Rectal smooth muscle tissue (tissue), 1 donor: ENCODE measurements around the gene TBX1.

Source experiments
- H3K27ac ChIP-seq: one replicate; pipeline ENCODE4 v1.7.0; 2013; ENCODE audit warnings: low read depth, low read length, inconsistent platforms
- H3K27me3 ChIP-seq: one replicate; pipeline ENCODE4 v1.7.0; 2013; ENCODE audit warnings: low read length; ENCODE audit not compliant: control insufficient read depth, insufficient read depth
- H3K36me3 ChIP-seq: one replicate; pipeline ENCODE4 v1.7.0; 2013; ENCODE audit warnings: low read length; ENCODE audit not compliant: control insufficient read depth, insufficient read depth
- H3K4me1 ChIP-seq: one replicate; pipeline ENCODE4 v1.7.0; 2013; ENCODE audit warnings: low read length; ENCODE audit not compliant: control insufficient read depth, insufficient read depth
- H3K4me3 ChIP-seq: one replicate; pipeline ENCODE4 v1.7.0; 2013; ENCODE audit warnings: low read length
- H3K9ac ChIP-seq: one replicate; pipeline ENCODE4 v1.7.0; 2013; ENCODE audit warnings: low read length

The TBX1 gene

GRCh38 chr22:19761725-19762567 is 1.4 kb downstream of the TBX1 start:
- Histone ChIP-seq H3K4me1 (no peaks in the 10 kb centered on the region), H3K27ac (no peak overlapping the region), H3K4me3 (no peak overlapping the region), H3K9ac (no peak overlapping the region), H3K36me3 (no peaks in the 10 kb centered on the region), H3K27me3 (peaks cover 51% of the 10 kb centered on the region)

DNA sequence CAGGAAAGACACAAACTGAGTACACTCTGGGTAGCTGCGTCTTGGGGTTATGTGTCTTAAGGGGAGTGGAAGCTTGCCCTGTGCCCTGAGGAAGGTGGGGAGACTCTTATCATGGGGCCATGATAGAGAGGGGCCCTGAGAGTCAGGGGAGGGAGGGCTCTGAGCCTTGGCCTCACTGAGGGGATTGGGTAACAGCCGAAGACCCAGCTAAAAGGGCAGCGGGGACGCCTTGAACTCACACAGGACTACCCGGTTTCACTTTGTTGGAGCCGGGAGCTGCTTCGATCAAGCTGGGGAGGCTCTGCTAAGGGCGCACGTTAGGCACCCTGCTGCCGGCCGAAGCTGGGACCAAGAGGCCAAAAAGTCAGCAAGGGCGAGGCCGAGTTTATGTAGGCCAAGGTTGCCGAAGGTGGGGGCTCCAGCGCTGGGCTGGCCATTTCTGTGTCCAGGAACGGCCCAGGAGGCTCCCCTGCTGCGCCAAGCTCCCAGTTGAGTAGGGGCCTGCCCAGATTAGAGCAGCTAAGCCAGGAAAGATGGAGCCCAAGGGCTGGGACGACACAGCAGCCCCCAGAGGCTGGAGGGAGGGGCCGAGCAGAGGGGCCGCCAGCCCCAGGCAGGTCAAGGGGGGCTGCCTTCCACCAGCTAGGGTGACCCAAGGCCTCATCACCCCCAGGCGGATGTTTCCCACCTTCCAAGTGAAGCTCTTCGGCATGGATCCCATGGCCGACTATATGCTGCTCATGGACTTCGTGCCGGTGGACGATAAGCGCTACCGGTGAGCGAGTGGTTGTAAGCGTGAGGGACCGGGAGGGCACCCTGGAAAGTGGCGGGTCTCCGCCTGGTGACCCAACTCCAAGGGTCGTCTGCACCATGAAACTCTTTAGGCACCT is 2.2 kb downstream of the TBX1 start:
- H3K27me3 ChIP-seq: peaks cover 51% of the 10 kb centered on the region
- no peak overlapping the region for H3K9ac ChIP-seq

DNA sequence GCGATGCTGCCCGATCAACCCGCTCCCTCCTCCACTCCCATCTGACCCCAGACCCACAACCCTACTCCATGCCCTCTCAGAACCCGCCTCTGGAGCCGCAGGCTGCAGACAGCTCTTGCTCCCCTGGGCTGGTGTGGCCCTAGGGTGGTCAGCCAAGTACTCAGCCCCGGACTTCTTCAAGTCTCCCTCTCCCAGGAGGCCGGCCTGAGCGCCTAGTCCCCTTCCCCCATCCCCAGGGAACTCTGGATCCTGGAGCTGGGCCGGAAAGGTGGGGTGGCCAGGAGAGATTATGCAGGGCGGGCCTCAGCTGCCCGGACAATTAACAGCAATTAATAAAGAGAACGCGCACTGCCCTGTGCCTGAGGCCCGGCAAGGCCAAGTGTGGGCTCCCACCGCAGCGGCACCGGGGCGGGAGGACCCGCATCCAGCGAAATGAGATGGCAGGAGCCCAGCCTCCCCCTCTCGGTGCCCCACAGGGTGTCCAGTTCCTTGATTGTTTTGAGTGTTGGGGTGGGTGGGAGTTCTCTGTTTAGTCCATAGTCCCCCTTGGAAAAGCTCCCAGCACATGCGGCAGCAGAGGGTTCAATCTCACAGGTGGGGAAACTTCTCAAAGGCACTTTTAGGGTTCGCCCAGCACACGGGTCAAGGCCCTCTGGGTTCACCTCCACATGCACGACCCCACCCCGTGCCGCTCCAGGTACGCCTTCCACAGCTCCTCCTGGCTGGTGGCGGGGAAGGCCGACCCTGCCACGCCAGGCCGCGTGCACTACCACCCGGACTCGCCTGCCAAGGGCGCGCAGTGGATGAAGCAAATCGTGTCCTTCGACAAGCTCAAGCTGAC is 3.1 kb downstream of the TBX1 start:
- Histone ChIP-seq H3K4me1 (no peaks in the 10 kb centered on the region), H3K36me3 (no peaks in the 10 kb centered on the region), H3K27ac (no peak overlapping the region), H3K9ac (no peak overlapping the region), H3K27me3 (peaks cover 54% of the 10 kb centered on the region), H3K4me3 (no peak overlapping the region)

More for the DNA sequence above, 2.2 kb downstream of the TBX1 start:
- Histone ChIP-seq H3K4me1 (no peaks in the 10 kb centered on the region), H3K27ac (no peak overlapping the region), H3K36me3 (no peaks in the 10 kb centered on the region), H3K4me3 (no peak overlapping the region)

GRCh38 chr22:19764299-19764593 is 3.7 kb downstream of the TBX1 start:
- H3K36me3 ChIP-seq: no peaks in the 10 kb centered on the region
- H3K4me1 ChIP-seq: no peaks in the 10 kb centered on the region
- no peak overlapping the region for H3K9ac ChIP-seq
- no peak overlapping the region for H3K4me3 ChIP-seq
- H3K27me3 ChIP-seq: peaks cover 56% of the 10 kb centered on the region
- H3K27ac ChIP-seq: no peak overlapping the region

DNA sequence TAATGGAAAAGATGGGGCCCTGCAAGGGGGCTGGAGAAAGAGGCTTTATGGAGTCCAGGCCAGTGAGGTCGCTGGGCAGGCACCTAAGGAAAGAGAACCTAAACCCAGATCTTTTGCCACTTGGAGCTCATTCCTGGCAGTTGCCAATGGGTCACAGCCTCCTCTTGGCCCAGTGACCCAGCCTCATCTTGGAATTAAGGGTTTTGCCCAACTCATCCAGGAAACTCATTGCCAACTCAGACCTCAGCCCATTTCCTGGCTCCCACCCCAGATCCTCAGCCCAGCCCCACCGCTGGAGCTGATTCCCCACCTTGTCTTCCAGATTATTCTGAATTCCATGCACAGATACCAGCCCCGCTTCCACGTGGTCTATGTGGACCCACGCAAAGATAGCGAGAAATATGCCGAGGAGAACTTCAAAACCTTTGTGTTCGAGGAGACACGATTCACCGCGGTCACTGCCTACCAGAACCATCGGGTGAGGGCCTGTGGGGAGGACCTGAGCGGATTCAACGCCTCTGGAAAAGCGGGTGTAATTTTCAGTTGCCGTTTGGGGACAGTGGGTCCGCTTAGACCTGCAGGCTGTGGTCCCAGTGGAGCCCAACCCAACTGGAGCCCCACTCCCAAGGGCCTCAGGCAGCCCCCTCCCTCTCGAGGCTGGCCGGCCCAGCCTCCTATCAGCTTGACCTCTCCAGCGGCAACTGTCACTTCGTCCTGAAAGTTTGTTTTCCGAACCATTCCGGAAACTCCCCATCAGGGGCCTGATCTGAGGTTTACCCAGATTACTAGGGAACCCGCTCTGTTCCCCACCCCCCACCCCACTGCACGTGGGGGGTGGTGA is 4.3 kb downstream of the TBX1 start:
- Histone ChIP-seq H3K4me3 (no peak overlapping the region), H3K9ac (no peak overlapping the region), H3K27me3 (peaks cover 58% of the 10 kb centered on the region), H3K4me1 (no peaks in the 10 kb centered on the region), H3K27ac (no peak overlapping the region), H3K36me3 (no peaks in the 10 kb centered on the region)

DNA sequence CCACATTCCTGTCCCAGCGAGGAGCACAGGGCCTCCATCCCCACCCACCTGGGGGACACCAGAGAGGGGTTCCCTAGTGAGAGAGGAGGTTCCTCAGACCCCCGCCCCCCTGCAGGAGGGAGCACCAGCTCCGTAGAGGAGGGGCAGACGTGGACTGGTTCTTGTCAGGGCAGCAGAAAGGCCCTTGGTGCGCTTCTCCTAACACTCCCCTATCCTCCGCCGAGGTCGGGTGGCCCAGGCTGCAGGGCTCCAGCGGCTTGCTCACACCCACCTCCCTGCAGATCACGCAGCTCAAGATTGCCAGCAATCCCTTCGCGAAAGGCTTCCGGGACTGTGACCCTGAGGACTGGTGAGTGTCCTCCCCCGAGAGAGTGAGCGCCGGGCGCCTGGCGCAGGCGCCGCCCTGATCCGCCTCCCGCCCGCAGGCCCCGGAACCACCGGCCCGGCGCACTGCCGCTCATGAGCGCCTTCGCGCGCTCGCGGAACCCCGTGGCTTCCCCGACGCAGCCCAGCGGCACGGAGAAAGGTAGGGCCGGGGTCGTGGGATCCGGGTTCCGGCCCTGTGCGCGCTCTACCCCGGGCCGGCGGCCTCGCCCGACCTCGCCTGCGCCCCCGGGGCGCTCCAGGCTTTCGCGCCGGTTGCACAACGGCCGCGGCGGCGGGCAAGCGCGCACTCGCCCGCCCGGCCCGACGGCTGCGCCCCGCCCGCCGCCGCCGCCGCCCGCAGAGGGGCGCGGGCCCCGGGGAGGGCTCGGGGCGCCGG is 5.1 kb downstream of the TBX1 start:
- no peak overlapping the region for H3K9ac ChIP-seq
- H3K27ac ChIP-seq: no peak overlapping the region
- H3K36me3 ChIP-seq: no peaks in the 10 kb centered on the region
- H3K27me3 ChIP-seq: peaks cover 61% of the 10 kb centered on the region
- H3K4me1 ChIP-seq: no peaks in the 10 kb centered on the region
- peak overlapping the region; percentile 9 for H3K4me3 ChIP-seq

DNA sequence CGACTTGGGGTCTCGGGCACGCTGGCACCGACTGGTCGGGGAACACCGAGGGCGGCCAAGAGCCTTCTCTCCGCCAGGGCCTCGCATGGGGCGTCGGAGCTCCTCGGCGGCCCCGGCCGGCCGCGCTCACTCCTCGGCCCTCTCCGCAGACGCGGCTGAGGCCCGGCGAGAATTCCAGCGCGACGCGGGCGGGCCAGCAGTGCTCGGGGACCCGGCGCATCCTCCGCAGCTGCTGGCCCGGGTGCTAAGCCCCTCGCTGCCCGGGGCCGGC is 5.6 kb downstream of the TBX1 start:
- Histone ChIP-seq H3K27ac (no peak overlapping the region), H3K4me1 (no peaks in the 10 kb centered on the region), H3K4me3 (no peak overlapping the region), H3K36me3 (no peaks in the 10 kb centered on the region), H3K27me3 (peaks cover 59% of the 10 kb centered on the region), H3K9ac (no peak overlapping the region)

GRCh38 chr22:19766511-19767426 is 6.2 kb downstream of the TBX1 start:
- H3K36me3 ChIP-seq: no peaks in the 10 kb centered on the region
- H3K27me3 ChIP-seq: peaks cover 62% of the 10 kb centered on the region
- no peak overlapping the region for H3K9ac ChIP-seq
- no peak overlapping the region for H3K27ac ChIP-seq
- H3K4me3 ChIP-seq: no peak overlapping the region
- H3K4me1 ChIP-seq: no peaks in the 10 kb centered on the region

GRCh38 chr22:19767427-19768341 is 7.1 kb downstream of the TBX1 start:
- Histone ChIP-seq H3K27me3 (peaks cover 54% of the 10 kb centered on the region), H3K4me3 (no peak overlapping the region), H3K4me1 (no peaks in the 10 kb centered on the region), H3K9ac (no peak overlapping the region), H3K27ac (no peak overlapping the region), H3K36me3 (no peaks in the 10 kb centered on the region)

- H3K36me3 ChIP-seq: no peaks in the 10 kb centered on the region
- H3K4me1 ChIP-seq: no peaks in the 10 kb centered on the region
- H3K27ac ChIP-seq: no peak overlapping the region
- no peak overlapping the region for H3K9ac ChIP-seq
- H3K27me3 ChIP-seq: peaks cover 53% of the 10 kb centered on the region
- no peak overlapping the region for H3K4me3 ChIP-seq
Measured at GRCh38 chr22:19769393-19769715, 8.8 kb downstream of the TBX1 start.
